Urothelium cell line (cell line): Measurements from ENCODE around the gene GOLGA3.

Experiments used
- DNase-seq: peaks from one replicate; pipeline ENCODE4 v3.0.0; 2011; ENCODE audit warnings: low spot score, mixed read lengths
- FAIRE-seq: peaks from 2 replicates; lab custom pipeline; 2011; peaks lifted over from hg19 to GRCh38; lab: Jason Lieb, UNC

Gene GOLGA3

DNA sequence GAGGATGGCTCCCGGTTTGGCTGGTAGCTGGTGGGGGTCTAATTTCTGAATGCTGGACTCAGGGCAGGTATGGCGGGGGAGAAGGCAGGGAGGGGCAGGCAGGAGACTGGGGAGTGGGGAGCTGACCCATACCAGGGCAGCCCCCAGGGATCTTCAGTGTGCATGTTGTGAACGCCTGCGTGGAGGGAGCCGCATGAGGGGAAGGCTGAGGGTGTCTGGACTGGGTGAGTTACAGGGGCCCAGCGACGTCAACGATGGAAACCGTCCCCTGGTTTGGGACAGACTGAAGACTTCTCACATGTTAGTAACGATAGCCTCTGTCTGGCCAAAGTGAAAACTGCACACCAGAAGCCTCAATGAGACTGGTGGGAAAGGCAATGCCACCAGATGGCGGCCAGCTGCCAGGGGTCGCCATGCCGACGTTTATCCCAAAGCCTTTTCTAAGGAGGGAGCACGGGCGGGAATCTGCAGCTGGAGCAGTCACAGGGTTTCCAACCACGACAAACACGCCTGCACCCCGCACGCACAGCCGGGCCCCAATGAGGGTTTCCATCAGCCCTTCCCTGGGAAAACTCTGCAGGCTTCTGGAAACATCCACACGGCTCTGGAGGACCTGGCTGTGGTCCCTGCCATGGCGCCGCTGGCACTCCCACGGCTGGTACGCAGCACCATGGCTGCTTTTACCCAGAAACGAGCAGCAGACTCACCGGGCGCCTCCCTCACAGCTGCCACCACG, 104.0 kb downstream of the GOLGA3 start:
- no peak for FAIRE-seq
- no peak for DNase-seq

DNA sequence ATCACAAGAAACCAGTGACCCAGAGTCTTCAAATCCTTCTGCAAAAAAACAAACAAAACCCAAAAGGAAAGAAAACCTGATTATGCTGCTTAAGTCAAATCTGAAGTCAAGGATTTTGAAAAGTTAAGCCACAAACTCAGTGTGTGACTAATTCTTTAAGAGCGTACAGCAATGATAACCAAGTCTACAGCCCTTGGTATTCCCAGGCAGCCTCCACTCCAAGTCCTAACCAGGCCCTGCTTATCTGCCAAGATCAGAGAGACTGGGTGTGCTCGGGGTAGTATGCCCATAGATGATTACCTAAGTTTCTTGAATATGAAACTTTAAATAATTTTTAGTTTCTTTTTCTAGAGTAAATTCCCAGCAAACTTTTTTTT, 104.9 kb downstream of the GOLGA3 start:
- FAIRE-seq (no peak), DNase-seq (no peak)

DNA sequence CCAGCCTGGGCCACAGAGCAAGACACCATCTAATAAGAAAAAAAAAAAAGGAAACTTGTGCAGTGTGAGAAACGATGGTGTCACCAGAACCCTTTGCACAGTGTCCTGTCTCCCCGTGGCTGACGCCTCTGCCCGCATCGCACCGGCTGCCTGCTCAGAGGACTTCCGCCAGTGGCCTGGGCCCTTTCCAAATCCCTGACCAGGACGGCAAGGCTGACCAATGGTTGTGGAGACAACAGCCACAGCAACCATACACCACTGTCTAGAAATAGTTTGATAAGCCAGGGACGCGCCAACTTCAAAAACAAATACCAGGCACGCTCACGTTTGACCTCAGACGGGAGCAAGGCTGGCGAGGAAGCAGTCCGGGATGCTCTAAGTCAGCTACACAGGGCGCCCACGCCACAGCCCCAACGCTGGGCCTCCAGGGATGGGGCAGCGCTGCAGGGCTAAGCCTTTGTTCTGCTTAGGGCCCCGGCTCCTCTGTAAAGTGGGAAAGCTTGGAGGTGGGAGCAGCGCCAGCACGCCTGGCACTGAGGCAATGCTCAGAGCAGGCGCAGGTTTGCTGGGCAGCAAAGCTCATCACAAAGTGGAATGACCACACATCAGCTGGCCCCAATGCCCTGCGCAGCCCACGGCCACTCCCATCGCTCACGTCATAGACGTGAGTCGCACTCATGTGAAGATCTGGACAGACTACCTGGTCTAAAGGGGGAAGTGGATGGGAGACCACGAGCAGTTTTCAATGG, 105.5 kb downstream of the GOLGA3 start:
- DNase-seq, result no peak
- FAIRE-seq, result no peak

DNA sequence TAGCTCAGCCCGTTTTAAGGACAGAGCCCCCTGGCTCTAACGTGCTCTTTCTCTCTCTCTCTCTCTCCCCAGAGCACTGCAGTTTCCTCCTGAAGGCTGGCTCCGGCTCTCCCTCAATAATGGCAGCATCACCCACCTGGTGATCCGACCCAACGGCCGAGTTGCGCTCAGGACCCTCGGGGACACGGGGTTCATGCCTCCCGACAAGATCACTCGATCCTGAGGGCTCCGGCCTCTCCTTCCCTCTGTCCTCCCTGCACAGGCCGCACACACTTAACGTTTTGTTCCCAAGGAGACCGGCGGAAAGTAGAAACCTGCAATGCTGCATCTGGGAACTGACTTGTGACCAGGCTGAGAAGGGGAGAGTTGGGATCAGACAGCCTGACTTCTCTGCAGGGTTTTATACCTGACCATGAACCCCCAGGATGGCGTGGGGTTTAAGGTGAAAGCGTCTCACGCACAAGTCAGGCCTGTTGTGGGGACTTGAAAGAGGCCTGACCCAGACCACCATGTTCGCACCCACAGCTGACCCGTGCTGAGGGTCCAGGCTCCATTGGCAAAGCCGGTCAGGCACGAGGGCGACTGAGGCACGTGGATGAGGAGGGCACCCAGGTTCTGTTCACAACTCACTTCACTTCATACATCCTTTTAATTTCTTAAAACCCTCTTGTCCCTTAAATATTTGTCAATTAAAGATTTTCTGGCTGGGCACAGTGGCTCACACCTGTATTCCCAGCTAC, 107.9 kb downstream of the GOLGA3 start:
- FAIRE-seq (no peak), DNase-seq (no peak)

DNA sequence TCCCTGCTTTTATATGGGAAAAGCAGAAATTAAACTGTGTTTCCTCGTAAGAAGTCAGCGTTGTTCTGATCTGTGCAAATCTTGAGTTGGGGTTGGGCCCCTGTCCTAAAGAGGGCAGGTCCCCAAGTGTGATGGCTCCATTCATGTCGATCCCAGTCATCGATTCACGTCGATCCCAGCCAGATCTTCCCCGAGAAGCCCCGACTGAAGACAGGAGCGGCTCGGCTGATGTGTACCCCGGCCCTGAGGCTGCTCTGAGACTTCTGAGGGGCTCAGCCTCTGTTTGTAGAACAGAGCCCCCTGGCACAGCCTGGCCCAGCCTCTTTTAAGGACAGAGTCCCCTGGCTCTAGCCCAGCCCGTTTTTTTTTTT, 108.7 kb downstream of the GOLGA3 start:
- FAIRE-seq (no peak), DNase-seq (no peak)

- no peak for FAIRE-seq
Observed at GRCh38 chr12:132719141-132719953, 109.3 kb downstream of the GOLGA3 start.

More at GRCh38 chr12:132719141-132719953, 109.3 kb downstream of the GOLGA3 start:
- no peak for DNase-seq
